Astrocyte (in vitro differentiated cells and primary cell): ENCODE data around the gene GGA3. TPM values are rescaled to one million over a fixed set of nuclear protein-coding genes. Genes with fewer than 3 reads are reported as not detected.
A peak's percentile ranks its signal among the peaks of the same experiment; 100 is the strongest.

Source experiments
- DNase-seq: peaks from one replicate; pipeline ENCODE4 v3.0.0-alpha.2; 2010; ENCODE audit warnings: low read depth
- FAIRE-seq: peaks from 2 replicates; lab custom pipeline; 2011; peaks lifted over from hg19 to GRCh38; lab: Jason Lieb, UNC
- H2AFZ ChIP-seq: 2 replicates; pipeline ENCODE4 v1.6.0; 2012; ENCODE audit warnings: low read depth, low read length, inconsistent platforms
- H3K27ac ChIP-seq: 2 replicates; pipeline ENCODE4 v1.5.1; 2011; ENCODE audit warnings: low read depth, low read length, inconsistent platforms
- H3K27me3 ChIP-seq: 2 replicates; pipeline ENCODE4 v1.6.0; 2011; ENCODE audit warnings: low read length, inconsistent platforms; ENCODE audit not compliant: insufficient read depth
- H3K36me3 ChIP-seq: 2 replicates; pipeline ENCODE4 v1.5.1; 2011; ENCODE audit warnings: low read length, inconsistent platforms; ENCODE audit not compliant: insufficient read depth
- H3K4me1 ChIP-seq: 2 replicates; pipeline ENCODE4 v1.5.1; 2011; ENCODE audit warnings: low read length, inconsistent platforms; ENCODE audit not compliant: insufficient read depth
- H3K4me2 ChIP-seq: 2 replicates; pipeline ENCODE4 v1.6.0; 2012; ENCODE audit warnings: low read length, inconsistent platforms
- H3K4me3 ChIP-seq: 2 replicates; pipeline ENCODE4 v1.5.1; 2011; ENCODE audit warnings: low read depth, mild to moderate bottlenecking, low read length, inconsistent platforms; ENCODE audit not compliant: insufficient read depth
- H3K79me2 ChIP-seq: 2 replicates; pipeline ENCODE4 v1.6.0; 2012; ENCODE audit warnings: mild to moderate bottlenecking, low read length, inconsistent platforms; ENCODE audit not compliant: insufficient read depth
- H3K9ac ChIP-seq: 2 replicates; pipeline ENCODE4 v1.6.0; 2012; ENCODE audit warnings: mild to moderate bottlenecking, low read length, inconsistent platforms
- H3K9me3 ChIP-seq: 2 replicates; pipeline ENCODE4 v1.5.1; 2012; ENCODE audit warnings: low read depth, mild to moderate bottlenecking, low read length, inconsistent platforms; ENCODE audit not compliant: insufficient read depth
- H4K20me1 ChIP-seq: 2 replicates; pipeline ENCODE4 v1.6.0; 2012; ENCODE audit warnings: low read length, inconsistent platforms; ENCODE audit not compliant: insufficient read depth
- H3K27ac Mint-ChIP-seq: one replicate; pipeline ENCODE4 v1.8.0; 2021; ENCODE audit warnings: mild to moderate bottlenecking, mixed read lengths; ENCODE audit not compliant: unreplicated experiment
- H3K27me3 Mint-ChIP-seq: one replicate; pipeline ENCODE4 v1.8.0; 2021; ENCODE audit warnings: low read depth, mixed read lengths; ENCODE audit not compliant: unreplicated experiment
- H3K36me3 Mint-ChIP-seq: one replicate; pipeline ENCODE4 v1.8.0; 2021; ENCODE audit warnings: low read depth, mixed read lengths; ENCODE audit not compliant: unreplicated experiment
- H3K4me1 Mint-ChIP-seq: one replicate; pipeline ENCODE4 v1.8.0; 2021; ENCODE audit warnings: low read depth, mixed read lengths; ENCODE audit not compliant: unreplicated experiment
- H3K4me3 Mint-ChIP-seq: one replicate; pipeline ENCODE4 v1.8.0; 2021; ENCODE audit warnings: mild to moderate bottlenecking, moderate library complexity, mixed read lengths; ENCODE audit not compliant: unreplicated experiment
- H3K9me3 Mint-ChIP-seq: one replicate; pipeline ENCODE4 v1.8.0; 2021; ENCODE audit warnings: mild to moderate bottlenecking, mixed read lengths; ENCODE audit not compliant: unreplicated experiment
- CTCF ChIP-seq: IDR thresholded peaks from 2 replicates; pipeline ENCODE4 v1.5.1; 2011; ENCODE audit warnings: low read depth, mild to moderate bottlenecking, inconsistent platforms, low read length, moderate library complexity; ENCODE audit not compliant: insufficient read depth
- EZH2 ChIP-seq: IDR thresholded peaks from 2 replicates; pipeline ENCODE4 v1.6.1; 2012; ENCODE audit warnings: mild to moderate bottlenecking, low read length, inconsistent platforms; ENCODE audit not compliant: insufficient read depth
- total RNA-seq: library from RNA; stranded (reverse); gene quantifications from 2 replicates; pipeline ENCODE4 v1.2.1, GENCODE V29; 2021

The GGA3 gene
- total RNA-seq, 1 donor from 2014 or later, result 25.3 TPM

- Mint-ChIP-seq H3K4me3 (no peak overlapping the region), H3K4me1 (peaks cover 4% of the 10 kb centered on the region), H3K27me3 (no peaks in the 10 kb centered on the region), H3K36me3 (peaks cover 24% of the 10 kb centered on the region), H3K9me3 (no peaks in the 10 kb centered on the region), H3K27ac (no peak overlapping the region)
- FAIRE-seq (no peak), DNase-seq (no peak)
- H3K36me3 ChIP-seq, result peaks cover 43% of the 10 kb centered on the region
- no peaks in the 10 kb centered on the region for H3K79me2 ChIP-seq
- no peak overlapping the region for H3K27ac ChIP-seq
- TF ChIP-seq CTCF (no peak), EZH2 (no peak)
- H3K9ac ChIP-seq, result no peak overlapping the region
- no peak overlapping the region for H3K4me3 ChIP-seq
- H3K4me2 ChIP-seq, result no peak overlapping the region
- H4K20me1 ChIP-seq, result peaks cover 39% of the 10 kb centered on the region
- no peaks in the 10 kb centered on the region for H3K4me1 ChIP-seq
- H2AFZ ChIP-seq, result no peak overlapping the region
- H3K9me3 ChIP-seq, result no peaks in the 10 kb centered on the region
- H3K27me3 ChIP-seq, result no peaks in the 10 kb centered on the region
Measured at GRCh38 chr17:75239214-75239613, 22.2 kb downstream of the GGA3 start.

- Mint-ChIP-seq H3K9me3 (no peaks in the 10 kb centered on the region), H3K36me3 (peaks cover 20% of the 10 kb centered on the region), H3K27ac (no peak overlapping the region), H3K4me1 (peaks cover 4% of the 10 kb centered on the region), H3K4me3 (no peak overlapping the region), H3K27me3 (no peaks in the 10 kb centered on the region)
- H3K36me3 ChIP-seq, result peaks cover 43% of the 10 kb centered on the region
- DNase-seq (peak; percentile 30), FAIRE-seq (no peak)
- H2AFZ ChIP-seq, result no peak overlapping the region
- no peak overlapping the region for H3K27ac ChIP-seq
- no peaks in the 10 kb centered on the region for H3K9me3 ChIP-seq
- no peak overlapping the region for H3K4me3 ChIP-seq
- H4K20me1 ChIP-seq, result peaks cover 37% of the 10 kb centered on the region
- no peak overlapping the region for H3K4me2 ChIP-seq
- H3K4me1 ChIP-seq, result no peaks in the 10 kb centered on the region
- TF ChIP-seq EZH2 (no peak), CTCF (peak; percentile 81)
- H3K27me3 ChIP-seq, result no peaks in the 10 kb centered on the region
- H3K79me2 ChIP-seq, result no peaks in the 10 kb centered on the region
- H3K9ac ChIP-seq, result no peak overlapping the region
Measured at GRCh38 chr17:75238684-75239191, 22.7 kb downstream of the GGA3 start.

GRCh38 chr17:75238020-75238580 is 23.3 kb downstream of the GGA3 start:
- Histone ChIP-seq H3K4me3 (no peak overlapping the region), H3K4me1 (no peaks in the 10 kb centered on the region), H3K27ac (no peak overlapping the region), H3K79me2 (no peaks in the 10 kb centered on the region), H3K4me2 (no peak overlapping the region), H3K27me3 (no peaks in the 10 kb centered on the region), H3K9me3 (no peaks in the 10 kb centered on the region), H2AFZ (no peak overlapping the region), H3K36me3 (peaks cover 41% of the 10 kb centered on the region), H4K20me1 (peaks cover 33% of the 10 kb centered on the region), H3K9ac (no peak overlapping the region)
- no peak for TF ChIP-seq CTCF
- no peak for TF ChIP-seq EZH2
- Mint-ChIP-seq H3K27ac (no peak overlapping the region), H3K27me3 (no peaks in the 10 kb centered on the region), H3K36me3 (peaks cover 17% of the 10 kb centered on the region), H3K9me3 (no peaks in the 10 kb centered on the region), H3K4me1 (peaks cover 4% of the 10 kb centered on the region), H3K4me3 (no peak overlapping the region)
- DNase-seq, result no peak
- no peak for FAIRE-seq
